HepG2 (cell line): ENCODE measurements around the gene ASAP2. TPM values are rescaled to one million over a fixed set of nuclear protein-coding genes. Genes with fewer than 3 reads are reported as not detected.
A peak's percentile ranks its signal among the peaks of the same experiment; 100 is the strongest.

ENCODE experiments used
- ATAC-seq: fragments of 200-7000 bp; cut with Tn5 transposase; 3 replicates; pipeline ENCODE4 v1.9.1; 2020; ENCODE audit warnings: mild to moderate bottlenecking, moderate library complexity
- BruUV-seq: library from RNA; stranded (reverse); fragments of 400-500 nt; replicated peaks from 2 replicates; lab custom pipeline; 2021; lab: Mats Ljungman, UMichigan
- CTCF ChIA-PET: fragments of 300-600 bp; formaldehyde crosslinking; extraction: SDS; loops from one replicate; lab custom pipeline; 2021; ENCODE audit warnings: low total read pairs, inconsistent platforms, low intra/inter-chr PET ratio; lab: Yijun Ruan, JAX
- POLR2A ChIA-PET: fragments of 350-600 bp; sonication (Branson Sonifier 250); formaldehyde crosslinking; loops from one replicate; lab custom pipeline; 2020; ENCODE audit warnings: antibody characterized with exemption, inconsistent platforms; lab: Yijun Ruan, JAX
- DNase-seq: peaks from one replicate; pipeline ENCODE4 v3.0.0-alpha.2; 2015; ENCODE audit warnings: low spot score
- FAIRE-seq: peaks from 3 replicates; lab custom pipeline; 2011; peaks lifted over from hg19 to GRCh38; lab: Jason Lieb, UNC
- H2AFZ ChIP-seq: one replicate; pipeline ENCODE4 v1.6.1; 2011; ENCODE audit warnings: low read length, inconsistent platforms
- H3K27ac ChIP-seq: fragments of 300-600 bp; 3 replicates; pipeline ENCODE4 v1.8.0; 2011; ENCODE audit warnings: mixed run types, mild to moderate bottlenecking, mixed read lengths, low read length, inconsistent platforms; ENCODE audit not compliant: insufficient read depth; ENCODE audit errors: extremely low read length
- H3K27me3 ChIP-seq, 2 experiments: fragments of 200-600 bp in 1 of 2; 2 replicates in 1 of 2; 3 replicates in 1 of 2; pipeline versions ENCODE4 v1.6.0 to v1.8.0; 2011; ENCODE audit warnings: low read length in 2 of 2, mild to moderate bottlenecking in 2 of 2, moderate library complexity in 2 of 2, inconsistent platforms in 1 of 2; ENCODE audit not compliant: insufficient read depth in 2 of 2, control insufficient read depth in 1 of 2
- H3K36me3 ChIP-seq, 2 experiments: fragments of 200-600 bp in 1 of 2; replicated peaks in 1 of 2; 2 replicates in 1 of 2; 3 replicates in 1 of 2; pipeline versions ENCODE4 v1.5.1 to v1.8.0; 2011; ENCODE audit warnings: low read length in 2 of 2, inconsistent platforms in 1 of 2; ENCODE audit not compliant: insufficient read depth in 2 of 2, control insufficient read depth in 1 of 2
- H3K4me1 ChIP-seq: 2 replicates; pipeline ENCODE4 v1.5.1; 2012; ENCODE audit warnings: low read length, inconsistent platforms; ENCODE audit not compliant: insufficient read depth
- H3K4me2 ChIP-seq: 2 replicates; pipeline ENCODE4 v1.6.0; 2011; ENCODE audit warnings: low read depth, low read length, inconsistent platforms
- H3K4me3 ChIP-seq, 3 experiments: fragments of 200-600 bp in 1 of 3; sonication (generic), shearing (Covaris generic) in 1 of 3; replicated peaks in 1 of 3; 2 replicates each; pipeline ENCODE4 v1.5.1; 2011 to 2016; ENCODE audit warnings: low read length in 3 of 3, inconsistent platforms in 2 of 3, low read depth in 2 of 3, mild to moderate bottlenecking in 2 of 3, control low read depth in 1 of 3, mixed read lengths in 1 of 3; ENCODE audit not compliant: insufficient read depth in 1 of 3
- H3K79me2 ChIP-seq: one replicate; pipeline ENCODE4 v1.6.1; 2011; ENCODE audit warnings: low read length, inconsistent platforms; ENCODE audit not compliant: insufficient read depth
- H3K9ac ChIP-seq: 2 replicates; pipeline ENCODE4 v1.6.0; 2011; ENCODE audit warnings: mild to moderate bottlenecking, low read depth, low read length, inconsistent platforms; ENCODE audit not compliant: insufficient read depth
- H3K9me3 ChIP-seq: 2 replicates; pipeline ENCODE4 v1.5.1; 2012; ENCODE audit warnings: mild to moderate bottlenecking, low read length
- H4K20me1 ChIP-seq: 2 replicates; pipeline ENCODE4 v1.6.0; 2011; ENCODE audit warnings: inconsistent platforms, mild to moderate bottlenecking, low read length, moderate library complexity; ENCODE audit not compliant: insufficient read depth
- ASH2L ChIP-seq: fragments of 300-600, 200-600 bp; sonication (generic); IDR thresholded peaks from 2 replicates; pipeline ENCODE4 v1.7.0; 2017; ENCODE audit warnings: low read depth, mild to moderate bottlenecking, moderate library complexity, mixed read lengths, low read length; ENCODE audit not compliant: insufficient read length
- BHLHE40 ChIP-seq: IDR thresholded peaks from 2 replicates; pipeline ENCODE4 v1.6.1; 2011; ENCODE audit warnings: low read length, improper control_type of control experiment
- DPF2 ChIP-seq: sonication (generic); formaldehyde crosslinking; IDR thresholded peaks from 2 replicates; pipeline ENCODE4 v1.4.0; 2020; ENCODE audit warnings: mild to moderate bottlenecking, low read depth, missing genetic modification reagents, borderline replicate concordance
- ELF3 ChIP-seq: IDR thresholded peaks from 2 replicates; pipeline ENCODE4 v1.6.1; 2016; ENCODE audit warnings: missing genetic modification reagents, missing compliant biosample characterization
- FOXA3 ChIP-seq: IDR thresholded peaks from 2 replicates; pipeline ENCODE4 v1.6.1; 2016; ENCODE audit warnings: missing genetic modification reagents, missing compliant biosample characterization
- FOXO1 ChIP-seq: sonication (generic); formaldehyde crosslinking; IDR thresholded peaks from 2 replicates; pipeline ENCODE4 v1.4.0; 2020; ENCODE audit warnings: missing genetic modification reagents
- IRX3 ChIP-seq: sonication (generic); formaldehyde crosslinking; IDR thresholded peaks from 2 replicates; pipeline ENCODE4 v1.8.1; 2023; ENCODE audit warnings: mild to moderate bottlenecking, low read depth, missing genetic modification reagents, borderline replicate concordance
- KDM2A ChIP-seq: sonication (generic); formaldehyde crosslinking; IDR thresholded peaks from 2 replicates; pipeline ENCODE4 v1.4.0; 2020; ENCODE audit warnings: low read depth, missing genetic modification reagents, borderline replicate concordance
- LCORL ChIP-seq, 2 experiments: fragments of 450-650 bp in 1 of 2; sonication (generic) in 1 of 2; formaldehyde crosslinking in 1 of 2; IDR thresholded peaks; 2 replicates each; pipeline versions ENCODE4 v1.5.0 to v1.6.1; 2017 to 2020; ENCODE audit warnings: antibody characterized with exemption in 1 of 2, missing genetic modification reagents in 1 of 2
- MAFF ChIP-seq: IDR thresholded peaks from 2 replicates; pipeline ENCODE4 v1.6.1; 2011; ENCODE audit warnings: low read depth, low read length, improper control_type of control experiment
- MED13 ChIP-seq: sonication (generic); formaldehyde crosslinking; IDR thresholded peaks from 2 replicates; pipeline ENCODE4 v1.5.0; 2020; ENCODE audit warnings: missing genetic modification reagents
- MED8 ChIP-seq: sonication (generic); formaldehyde crosslinking; IDR thresholded peaks from 2 replicates; pipeline ENCODE4 v1.8.1; 2023; ENCODE audit warnings: mild to moderate bottlenecking, missing genetic modification reagents; ENCODE audit not compliant: insufficient replicate concordance
- RARA ChIP-seq: IDR thresholded peaks from 2 replicates; pipeline ENCODE4 v1.6.1; 2016; ENCODE audit warnings: missing genetic modification reagents, missing compliant biosample characterization
- SNAI1 ChIP-seq: sonication (generic); formaldehyde crosslinking; IDR thresholded peaks from 2 replicates; pipeline ENCODE4 v1.5.0; 2020; ENCODE audit warnings: mild to moderate bottlenecking, missing genetic modification reagents, borderline replicate concordance
- SP4 ChIP-seq: sonication (generic); formaldehyde crosslinking; IDR thresholded peaks from 2 replicates; pipeline ENCODE4 v1.8.1; 2023; ENCODE audit warnings: mild to moderate bottlenecking, missing genetic modification reagents
- SRSF9 ChIP-seq: fragments of 200-400 bp; formaldehyde crosslinking; IDR thresholded peaks from 2 replicates; pipeline ENCODE4 v1.6.1; 2018; ENCODE audit warnings: borderline replicate concordance, mild to moderate bottlenecking, low read depth, low read length; ENCODE audit not compliant: insufficient read depth, poor library complexity, severe bottlenecking
- SUZ12 ChIP-seq: fragments of 150-350 bp; IDR thresholded peaks from 2 replicates; pipeline ENCODE4 v1.6.1; 2014; ENCODE audit warnings: low read depth, low read length
- TBL1XR1 ChIP-seq: fragments of 150-350 bp; IDR thresholded peaks from 2 replicates; pipeline ENCODE4 v1.6.1; 2014; ENCODE audit warnings: borderline replicate concordance, low read length; ENCODE audit not compliant: partially characterized antibody
- U2AF1 ChIP-seq: fragments of 200-400 bp; formaldehyde crosslinking; optimal IDR thresholded peaks from 2 replicates; pipeline ENCODE3; 2017; ENCODE audit warnings: mild to moderate bottlenecking, low read depth, low read length
- XRCC5 ChIP-seq: fragments of 200-400 bp; formaldehyde crosslinking; optimal IDR thresholded peaks from 2 replicates; pipeline ENCODE3; 2017; ENCODE audit warnings: mild to moderate bottlenecking, low read length
- ZNF431 ChIP-seq: sonication (generic); formaldehyde crosslinking; IDR thresholded peaks from 2 replicates; pipeline ENCODE4 v1.9.0; 2022; ENCODE audit warnings: missing genetic modification reagents, low read depth, mild to moderate bottlenecking, borderline replicate concordance
- ZNF790 ChIP-seq: sonication (generic); formaldehyde crosslinking; IDR thresholded peaks from 2 replicates; pipeline ENCODE4 v1.8.0; 2022; ENCODE audit warnings: missing genetic modification reagents, mild to moderate bottlenecking, borderline replicate concordance
- WGBS: methylation state at CpG from one replicate; pipeline ENCODE4 v1.1.6; 2017; ENCODE audit warnings: low lambda C conversion rate; 5-methylcytosine and 5-hydroxymethylcytosine counted together
- in situ Hi-C: cut with HindIII; loops from 2 replicates; pipeline ENCODE4 v1.10.0; 2017; ENCODE audit warnings: low pct_unique_long_range_greater_than_20kb; ENCODE audit not compliant: extremely low pct_ligation_motif_present
- intact Hi-C: fragments of 100-400 bp; cut with micrococcal nuclease; formaldehyde crosslinking; loops from one replicate; pipeline ENCODE4 v1.10.0; 2022; ENCODE audit not compliant: unreplicated experiment
- polyA plus RNA-seq, 8 experiments: library from polyadenylated mRNA; depleted of rRNA in 3 of 8; stranded (reverse) in 7 of 8; unstranded in 1 of 8; fragments of >200 nt; fragmentation: Illumina TruSeq in 4 of 8; extraction: Trizol in 4 of 8; gene quantifications; 2 replicates each; pipeline versions ENCODE4 v1.2.1 to v1.2.3, GENCODE V29; 2011 to 2016; ENCODE audit warnings: low read depth in 4 of 8, missing spikeins in 1 of 8, mixed read lengths in 1 of 8; ENCODE audit not compliant: insufficient read depth in 1 of 8
- total RNA-seq, 5 experiments: library from RNA; depleted of rRNA; stranded (reverse); fragments of >200 nt; fragmentation: Illumina TruSeq; extraction: Trizol; gene quantifications; 2 replicates each; pipeline ENCODE4 v1.2.3, GENCODE V29; 2016; ENCODE audit warnings: low read depth in 1 of 5
- TF ChIP-seq, protein P1 (sequence below): IDR thresholded peaks from 2 replicates; pipeline ENCODE4 v1.6.1; 2016
- TF ChIP-seq, protein P2 (sequence below): sonication (generic); formaldehyde crosslinking; IDR thresholded peaks from 2 replicates; pipeline ENCODE4 v1.5.1; 2020; ENCODE audit warnings: mild to moderate bottlenecking, missing genetic modification reagents, moderate library complexity

The ASAP2 gene
- total and polyA plus RNA-seq, 2 of the 13 experiments (the other 11 are each of a cell fraction or from before 2014, with no cell fraction given), result 7.3 to 22.3 TPM

DNA sequence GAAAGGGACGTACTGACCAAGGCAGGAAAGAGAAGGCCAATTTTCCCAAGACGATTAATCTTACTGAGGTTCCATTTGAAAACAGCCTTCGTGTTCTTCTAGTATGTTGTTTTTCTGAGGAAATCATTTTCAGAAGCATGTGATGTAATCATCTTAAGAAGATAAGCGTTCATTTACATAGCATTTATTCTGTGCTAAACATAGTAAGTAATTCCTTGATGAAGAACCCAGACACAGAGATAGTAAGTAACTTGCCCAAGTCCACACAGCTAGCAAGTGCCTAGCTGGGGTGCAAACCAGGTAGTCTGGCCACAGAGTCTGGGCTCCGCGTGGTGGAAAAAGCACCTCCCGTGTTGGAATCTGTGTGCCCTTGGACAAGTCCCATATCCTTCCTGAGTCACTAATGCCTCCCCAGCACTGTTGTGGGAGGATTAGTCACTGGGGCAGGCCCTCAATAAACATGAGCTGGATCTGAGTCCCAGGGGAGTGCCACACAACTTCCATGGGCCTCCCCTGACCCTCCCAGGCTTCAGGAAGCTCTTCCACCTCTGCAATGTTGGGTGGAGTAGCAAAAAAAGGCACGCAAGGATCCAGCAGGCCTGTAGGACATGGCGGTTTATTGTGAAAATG, 26.9 kb upstream of the ASAP2 start:
- 23% methylated on average over 9 of the region's 9 CpGs for WGBS
- Histone ChIP-seq H3K9me3 (no peaks in the 10 kb centered on the region), H3K4me2 (peak overlapping the region; percentile 64), H2AFZ (no peak overlapping the region), H3K36me3 (no peaks in the 10 kb centered on the region), H4K20me1 (no peaks in the 10 kb centered on the region), H3K79me2 (no peaks in the 10 kb centered on the region), H3K27me3 (peaks cover 2 to 18% of the 10 kb centered on the region in 2 experiments; a peak in 4 of 5 replicates), H3K4me1 (peaks cover 46% of the 10 kb centered on the region), H3K9ac (peak overlapping the region; percentile 18; the same call in 1 of the 2 replicates), H3K4me3 (peak overlapping the region in 1 of 3 experiments; percentile 2; a peak in 2 of 6 replicates), H3K27ac (peak overlapping the region; percentile 43)
- ChIA-PET POLR2A (interaction anchor here (0.5 to 3.0 kb wide), 10 partner anchors 9 to 252 kb away, joined by 3 to 37 read pairs (median 4); no protein-coding TSS in a partner anchor), CTCF (no interaction called here)
- FAIRE-seq, result no peak
- in situ Hi-C loops, result no loop called here
- intact Hi-C loops, result loop anchor here (1.0 kb wide), 1 partner anchor 27 kb away; the partner anchor contains the start of gene ASAP2
- ATAC-seq, result peak; percentile 61
- DNase-seq, result peak; percentile 78
- BruUV-seq, result no TSS peak
- TF ChIP-seq MAFF, result no peak
- TF ChIP-seq ZNF431, result no peak
- no peak for TF ChIP-seq TBL1XR1
- TF ChIP-seq MED13 (CRISPR knock-in tag), result no peak
- TF ChIP-seq RARA (CRISPR knock-in tag), result 0 out of 2 replicates have a peak, but pooled peaks have one; percentile 28
- TF ChIP-seq, protein P1, sequence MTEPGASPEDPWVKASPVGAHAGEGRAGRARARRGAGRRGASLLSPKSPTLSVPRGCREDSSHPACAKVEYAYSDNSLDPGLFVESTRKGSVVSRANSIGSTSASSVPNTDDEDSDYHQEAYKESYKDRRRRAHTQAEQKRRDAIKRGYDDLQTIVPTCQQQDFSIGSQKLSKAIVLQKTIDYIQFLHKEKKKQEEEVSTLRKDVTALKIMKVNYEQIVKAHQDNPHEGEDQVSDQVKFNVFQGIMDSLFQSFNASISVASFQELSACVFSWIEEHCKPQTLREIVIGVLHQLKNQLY, result 0 out of 2 replicates have a peak, but pooled peaks have one; percentile 4
- no peak for TF ChIP-seq SNAI1 (CRISPR knock-in tag)
- peak; percentile 62 for TF ChIP-seq KDM2A (CRISPR knock-in tag)
- no peak for TF ChIP-seq ZNF790 (CRISPR knock-in tag)
- TF ChIP-seq SP4 (CRISPR knock-in tag), result no peak
- peak; percentile 9; the same call in 1 of the 2 replicates for TF ChIP-seq ELF3 (CRISPR knock-in tag)
- no peak for TF ChIP-seq XRCC5
- TF ChIP-seq IRX3 (CRISPR knock-in tag), result no peak
- no peak for TF ChIP-seq U2AF1
- no peak for TF ChIP-seq MED8
- TF ChIP-seq SUZ12, result no peak
- no peak for TF ChIP-seq FOXO1
- no peak for TF ChIP-seq LCORL (IDR thresholded peaks at IDR 0.05)
- TF ChIP-seq LCORL (CRISPR knock-in tag; IDR thresholded peaks at IDR 0.05), result no peak
- no peak for TF ChIP-seq BHLHE40
- no peak for TF ChIP-seq DPF2
- TF ChIP-seq, protein P2, sequence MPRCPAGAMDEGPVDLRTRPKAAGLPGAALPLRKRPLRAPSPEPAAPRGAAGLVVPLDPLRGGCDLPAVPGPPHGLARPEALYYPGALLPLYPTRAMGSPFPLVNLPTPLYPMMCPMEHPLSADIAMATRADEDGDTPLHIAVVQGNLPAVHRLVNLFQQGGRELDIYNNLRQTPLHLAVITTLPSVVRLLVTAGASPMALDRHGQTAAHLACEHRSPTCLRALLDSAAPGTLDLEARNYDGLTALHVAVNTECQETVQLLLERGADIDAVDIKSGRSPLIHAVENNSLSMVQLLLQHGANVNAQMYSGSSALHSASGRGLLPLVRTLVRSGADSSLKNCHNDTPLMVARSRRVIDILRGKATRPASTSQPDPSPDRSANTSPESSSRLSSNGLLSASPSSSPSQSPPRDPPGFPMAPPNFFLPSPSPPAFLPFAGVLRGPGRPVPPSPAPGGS, result no peak
- TF ChIP-seq ASH2L, result peak; percentile 8
- TF ChIP-seq FOXA3 (CRISPR knock-in tag), result peak; percentile 51; the same call in 1 of the 2 replicates
- no peak for TF ChIP-seq SRSF9
